Measurements from ENCODE around the gene MAEL. TPM values are rescaled to one million over a fixed set of nuclear protein-coding genes. Genes with fewer than 3 reads are reported as not detected.

The MAEL gene
- total RNA-seq, 1 donor: not detected

- DNase-seq (ENCODE audit: low read depth): no peak
- H3K4me3 ChIP-seq (ENCODE audit: low read depth, low read length): no peak overlapping the region
- TF ChIP-seq CTCF (IDR thresholded peaks at IDR 0.05; ENCODE audit: insufficient read depth, low read length): no peak
These were observed 19.9 kb upstream of the MAEL start for GRCh38 chr1:166969074-166969677.

- no peak overlapping the region for H3K4me3 ChIP-seq (ENCODE audit: low read depth, low read length)
- no peak for DNase-seq (ENCODE audit: low read depth)
- no peak for TF ChIP-seq CTCF (IDR thresholded peaks at IDR 0.05; ENCODE audit: insufficient read depth, low read length)
These were observed 17.8 kb upstream of the MAEL start for GRCh38 chr1:166971252-166971651.

- no peak for TF ChIP-seq CTCF (IDR thresholded peaks at IDR 0.05; ENCODE audit: insufficient read depth, low read length)
- DNase-seq (ENCODE audit: low read depth): no peak
- H3K4me3 ChIP-seq (ENCODE audit: low read depth, low read length): no peak overlapping the region
These were observed 16.9 kb upstream of the MAEL start for GRCh38 chr1:166972193-166972592.

GRCh38 chr1:166972826-166973225 is 16.3 kb upstream of the MAEL start:
- DNase-seq (ENCODE audit: low read depth): no peak
- H3K4me3 ChIP-seq (ENCODE audit: low read depth, low read length): no peak overlapping the region
- no peak for TF ChIP-seq CTCF (IDR thresholded peaks at IDR 0.05; ENCODE audit: insufficient read depth, low read length)

GRCh38 chr1:166974647-166975345 is 14.3 kb upstream of the MAEL start:
- TF ChIP-seq CTCF (IDR thresholded peaks at IDR 0.05; ENCODE audit: insufficient read depth, low read length): no peak
- H3K4me3 ChIP-seq (ENCODE audit: low read depth, low read length): peak overlapping the region; percentile 62
- DNase-seq (ENCODE audit: low read depth): no peak

- peak within 1 kb of the TSS; percentile 66 for H3K4me3 ChIP-seq (ENCODE audit: low read depth, low read length)
- TF ChIP-seq CTCF (IDR thresholded peaks at IDR 0.05; ENCODE audit: insufficient read depth, low read length): no peak
- DNase-seq (ENCODE audit: low read depth): peak; percentile 28
These were observed 13.5 kb upstream of the MAEL start, which contains the start of gene ILDR2 for GRCh38 chr1:166975361-166976129. Gene ILDR2, minus strand, starts transcription at chr1:166975540. Its CDS starts 272 bp downstream, at chr1:166975268.
